Measurements from ENCODE around the gene RREB1. TPM values are rescaled to one million over a fixed set of nuclear protein-coding genes. Genes with fewer than 3 reads are reported as not detected.

Gene RREB1
- total RNA-seq, 3 donors from 2014 or later: 64.9 to 85.9 (median 74.7) TPM

DNA sequence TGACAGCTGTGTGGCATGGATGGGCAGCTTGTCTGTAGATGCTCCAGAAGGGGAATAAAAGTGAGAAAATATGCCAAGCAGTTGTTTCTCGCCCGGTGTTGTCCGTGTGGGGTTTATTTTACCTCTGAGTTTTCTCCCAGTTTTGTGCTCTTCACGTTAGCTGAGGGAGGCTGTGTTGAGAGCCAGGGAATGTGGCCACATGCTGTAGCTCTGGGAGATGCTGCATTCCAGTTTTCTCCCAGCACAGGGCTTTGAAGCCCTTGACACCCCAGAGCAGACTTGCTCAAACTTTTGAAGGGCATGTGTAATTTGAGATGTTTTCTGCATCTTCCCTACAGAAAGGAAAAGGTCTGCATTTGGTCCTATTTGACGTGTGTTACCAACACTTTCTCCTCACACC is 67.7 kb downstream of the RREB1 start:
- intact Hi-C loops (cut with DNase I, micrococcal nuclease): no loop called here
- ATAC-seq (no peak), DNase-seq (no peak)
- H3K4me1 ChIP-seq (ENCODE audit: low read depth): peaks cover 12% of the 10 kb centered on the region
- H3K9me3 ChIP-seq: no peaks in the 10 kb centered on the region
- TF ChIP-seq, protein P1, sequence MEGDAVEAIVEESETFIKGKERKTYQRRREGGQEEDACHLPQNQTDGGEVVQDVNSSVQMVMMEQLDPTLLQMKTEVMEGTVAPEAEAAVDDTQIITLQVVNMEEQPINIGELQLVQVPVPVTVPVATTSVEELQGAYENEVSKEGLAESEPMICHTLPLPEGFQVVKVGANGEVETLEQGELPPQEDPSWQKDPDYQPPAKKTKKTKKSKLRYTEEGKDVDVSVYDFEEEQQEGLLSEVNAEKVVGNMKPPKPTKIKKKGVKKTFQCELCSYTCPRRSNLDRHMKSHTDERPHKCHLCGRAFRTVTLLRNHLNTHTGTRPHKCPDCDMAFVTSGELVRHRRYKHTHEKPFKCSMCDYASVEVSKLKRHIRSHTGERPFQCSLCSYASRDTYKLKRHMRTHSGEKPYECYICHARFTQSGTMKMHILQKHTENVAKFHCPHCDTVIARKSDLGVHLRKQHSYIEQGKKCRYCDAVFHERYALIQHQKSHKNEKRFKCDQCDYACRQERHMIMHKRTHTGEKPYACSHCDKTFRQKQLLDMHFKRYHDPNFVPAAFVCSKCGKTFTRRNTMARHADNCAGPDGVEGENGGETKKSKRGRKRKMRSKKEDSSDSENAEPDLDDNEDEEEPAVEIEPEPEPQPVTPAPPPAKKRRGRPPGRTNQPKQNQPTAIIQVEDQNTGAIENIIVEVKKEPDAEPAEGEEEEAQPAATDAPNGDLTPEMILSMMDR (IDR thresholded peaks at IDR 0.05): no peak
- H3K36me3 ChIP-seq (ENCODE audit: low read depth): no peaks in the 10 kb centered on the region
- no peak overlapping the region for H3K4me3 ChIP-seq

DNA sequence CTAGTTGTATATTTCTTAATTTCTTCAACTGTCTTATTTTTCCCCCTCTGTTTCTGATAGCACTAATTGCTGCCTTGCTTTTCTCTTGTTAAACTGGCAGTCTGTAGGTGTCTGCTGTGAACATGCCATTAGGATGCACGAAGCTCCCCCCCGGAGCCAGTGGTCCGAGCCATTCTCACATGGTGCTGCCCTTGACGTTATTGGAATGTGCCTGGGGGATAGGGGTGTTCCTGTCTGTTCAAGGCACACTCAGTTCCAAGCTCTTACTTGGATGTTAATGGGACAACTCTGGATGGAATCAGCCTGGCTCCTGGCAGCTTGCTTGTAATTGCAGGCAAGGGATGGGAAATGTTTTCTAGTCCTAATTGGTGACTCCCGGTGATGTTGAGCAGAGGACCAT is 68.4 kb downstream of the RREB1 start:
- ATAC-seq (no peak), DNase-seq (no peak)
- TF ChIP-seq, protein P1 (IDR thresholded peaks at IDR 0.05): no peak
- H3K36me3 ChIP-seq (ENCODE audit: low read depth): no peaks in the 10 kb centered on the region
- H3K4me3 ChIP-seq: no peak overlapping the region
- H3K9me3 ChIP-seq: no peaks in the 10 kb centered on the region
- H3K4me1 ChIP-seq (ENCODE audit: low read depth): peaks cover 5% of the 10 kb centered on the region
- intact Hi-C loops (cut with DNase I, micrococcal nuclease): no loop called here

DNA sequence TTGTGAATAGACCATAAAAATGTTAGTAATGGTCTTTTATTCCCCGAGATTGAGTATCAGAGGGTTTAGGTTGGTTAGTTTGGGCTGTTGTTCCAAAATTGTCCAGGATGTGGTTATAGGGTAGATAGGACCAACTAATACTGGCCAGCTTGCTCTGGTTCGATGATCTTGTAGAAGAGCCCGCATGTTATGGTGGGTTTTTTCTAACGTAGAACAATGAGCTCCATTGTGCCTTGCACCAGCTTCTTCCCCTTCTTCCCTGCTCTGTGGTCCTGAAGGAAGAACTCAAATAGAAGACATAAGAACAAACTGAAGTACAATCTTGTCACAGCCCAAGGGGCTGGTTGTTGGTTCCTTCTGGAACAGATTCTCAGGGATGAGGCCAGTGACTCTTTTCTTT is 70.5 kb downstream of the RREB1 start:
- Histone ChIP-seq H3K4me3 (no peak overlapping the region), H3K4me1 (ENCODE audit: low read depth) (no peaks in the 10 kb centered on the region), H3K36me3 (ENCODE audit: low read depth) (no peaks in the 10 kb centered on the region), H3K9me3 (no peaks in the 10 kb centered on the region)
- intact Hi-C loops (cut with DNase I, micrococcal nuclease): no loop called here
- ATAC-seq (no peak), DNase-seq (no peak)
- TF ChIP-seq, protein P1 (IDR thresholded peaks at IDR 0.05): no peak

DNA sequence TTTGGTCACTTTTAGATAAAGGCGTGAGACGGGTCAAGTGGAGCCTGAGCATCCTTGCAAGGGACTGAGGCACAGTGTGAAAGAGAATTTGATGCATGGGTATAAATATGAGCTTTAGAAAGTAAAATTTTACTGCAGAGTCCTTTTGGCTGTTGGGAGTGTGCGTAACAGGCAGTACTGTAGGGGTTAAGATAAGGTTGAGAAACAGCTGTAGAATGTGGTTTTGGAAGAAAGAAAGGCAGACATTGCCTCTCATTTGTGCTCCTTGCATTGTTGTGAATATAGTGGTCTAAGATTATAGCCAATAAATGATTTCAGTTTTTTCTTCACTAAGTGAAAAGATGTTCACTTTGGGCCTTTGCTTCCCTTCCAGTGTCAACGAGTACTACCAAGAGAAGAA is 73.0 kb downstream of the RREB1 start:
- H3K9me3 ChIP-seq: no peaks in the 10 kb centered on the region
- no peaks in the 10 kb centered on the region for H3K36me3 ChIP-seq (ENCODE audit: low read depth)
- no peak overlapping the region for H3K4me3 ChIP-seq
- no peak for ATAC-seq
- no peak for DNase-seq
- TF ChIP-seq, protein P1 (IDR thresholded peaks at IDR 0.05): no peak
- intact Hi-C loops (cut with DNase I, micrococcal nuclease): no loop called here
- H3K4me1 ChIP-seq (ENCODE audit: low read depth): no peaks in the 10 kb centered on the region

DNA sequence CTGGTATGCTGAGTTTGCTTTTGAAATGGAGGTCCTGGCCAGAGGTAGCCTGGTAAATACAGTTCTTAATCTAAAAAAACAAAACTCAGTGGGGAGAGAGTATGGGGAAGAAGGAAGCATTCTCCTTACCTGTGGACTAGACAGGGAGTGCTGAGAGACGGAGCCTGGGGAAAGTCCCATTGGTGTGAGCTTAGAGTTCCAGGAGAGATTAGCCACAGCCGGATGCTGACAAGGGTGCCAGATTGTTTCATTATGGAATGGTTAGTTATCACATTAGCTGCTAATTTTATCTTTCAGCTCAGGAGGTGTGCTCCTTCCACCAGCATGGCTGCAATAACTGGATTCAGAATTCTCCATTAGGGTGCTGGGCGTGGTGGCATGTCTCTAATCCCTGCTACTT is 75.9 kb downstream of the RREB1 start:
- no peaks in the 10 kb centered on the region for H3K4me1 ChIP-seq (ENCODE audit: low read depth)
- ATAC-seq (peak; percentile 80), DNase-seq (no peak)
- no peak overlapping the region for H3K4me3 ChIP-seq
- H3K36me3 ChIP-seq (ENCODE audit: low read depth): no peaks in the 10 kb centered on the region
- H3K9me3 ChIP-seq: no peaks in the 10 kb centered on the region
- TF ChIP-seq, protein P1 (IDR thresholded peaks at IDR 0.05): no peak
- intact Hi-C loops (cut with DNase I, micrococcal nuclease): no loop called here

DNA sequence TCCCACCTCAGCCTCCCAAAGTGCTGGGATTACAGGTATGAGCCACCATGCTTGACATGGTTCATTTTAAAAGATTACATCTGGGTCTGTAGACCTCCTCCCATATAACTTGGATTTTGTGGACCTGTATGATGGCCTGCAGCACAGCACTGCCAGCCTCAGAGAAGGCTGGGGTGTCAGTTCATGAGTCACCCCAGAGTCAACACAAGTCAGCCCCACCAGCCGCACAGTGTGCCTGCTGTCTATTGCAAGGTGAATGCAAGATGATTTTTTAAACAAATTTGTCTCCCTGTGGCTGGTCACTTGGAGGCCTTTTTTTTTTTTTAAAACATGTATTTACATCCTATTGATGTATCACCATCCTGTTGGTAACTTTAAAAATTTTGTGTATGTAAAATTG is 76.7 kb downstream of the RREB1 start:
- Histone ChIP-seq H3K9me3 (no peaks in the 10 kb centered on the region), H3K36me3 (ENCODE audit: low read depth) (no peaks in the 10 kb centered on the region), H3K4me3 (no peak overlapping the region), H3K4me1 (ENCODE audit: low read depth) (peaks cover under 1% of the 10 kb centered on the region)
- DNase-seq (no peak), ATAC-seq (no peak)
- TF ChIP-seq, protein P1 (IDR thresholded peaks at IDR 0.05): no peak
- intact Hi-C loops (cut with DNase I, micrococcal nuclease): no loop called here

All from mucosa of descending colon (tissue), 3 donors.